GM19240 (cell line): ENCODE measurements around the gene CSTPP1.
"Not testable (repeated sequence)": the region's sequence is repeated elsewhere in the genome, so short reads cannot be mapped to it uniquely, and the experiment has no call there.

Experiments used
- DNase-seq: peaks from one replicate; pipeline ENCODE4 v3.0.0; 2011; ENCODE audit warnings: low spot score; ENCODE audit not compliant: insufficient read length

CSTPP1 gene

DNA sequence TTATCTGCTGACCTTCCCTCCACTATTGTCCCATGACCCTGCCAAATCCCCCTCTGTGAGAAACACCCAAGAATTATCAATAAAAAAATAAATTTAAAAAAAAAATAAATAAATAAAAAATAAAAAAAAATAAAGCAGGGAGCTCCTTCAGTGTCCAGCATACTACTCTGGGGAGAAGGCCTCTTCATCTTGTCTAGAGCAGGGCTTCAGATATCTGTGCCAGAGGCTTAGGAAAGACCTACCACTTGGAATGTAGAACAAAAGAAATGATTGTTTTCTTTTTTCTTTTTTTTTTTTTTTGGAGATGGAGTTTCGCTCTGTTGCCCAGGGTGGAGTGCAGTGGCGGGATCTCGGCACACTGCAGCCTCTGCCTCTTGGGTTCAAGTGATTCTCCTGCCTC, 161.7 kb downstream of the CSTPP1 start:
- DNase-seq: not testable (repeated sequence)

- DNase-seq: no peak
Measured at GRCh38 chr11:47099214-47099917, 162.8 kb downstream of the CSTPP1 start.

GRCh38 chr11:47099918-47100315, 163.4 kb downstream of the CSTPP1 start:
- DNase-seq: no peak

GRCh38 chr11:47101406-47101805, 164.8 kb downstream of the CSTPP1 start:
- no peak for DNase-seq

DNA sequence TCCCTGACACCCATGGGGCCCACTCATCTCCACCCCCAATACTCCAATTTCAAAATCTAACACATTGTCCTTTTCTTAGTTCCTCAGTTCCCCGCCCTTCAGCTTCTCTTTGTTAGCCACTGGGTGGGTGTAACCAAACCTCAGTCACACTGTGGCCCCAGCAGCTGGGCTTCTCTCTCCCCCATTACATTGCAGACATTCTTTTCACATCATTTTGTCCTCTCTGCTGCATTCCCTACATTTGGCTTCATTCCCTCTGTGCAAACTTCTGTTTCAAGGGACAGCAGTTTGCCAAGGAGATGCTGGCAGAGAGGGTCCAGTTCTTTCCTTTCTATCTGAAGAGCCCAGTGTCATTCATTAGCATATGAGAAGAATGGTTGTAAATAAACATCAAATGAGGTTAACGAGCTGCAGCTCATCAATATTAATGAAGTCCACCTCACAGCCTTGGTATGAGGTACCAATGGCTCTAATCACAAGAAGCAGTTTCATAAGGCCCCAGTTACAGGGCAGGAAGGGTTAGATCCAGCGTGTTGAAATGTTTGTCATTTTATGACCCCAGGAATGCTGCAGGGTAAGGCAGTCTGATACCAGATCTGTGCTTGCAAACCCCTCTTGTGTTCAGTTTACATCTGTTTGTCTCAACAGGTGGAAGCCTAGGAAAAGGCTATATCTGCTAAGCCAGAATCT, 167.8 kb downstream of the CSTPP1 start:
- DNase-seq: no peak

DNA sequence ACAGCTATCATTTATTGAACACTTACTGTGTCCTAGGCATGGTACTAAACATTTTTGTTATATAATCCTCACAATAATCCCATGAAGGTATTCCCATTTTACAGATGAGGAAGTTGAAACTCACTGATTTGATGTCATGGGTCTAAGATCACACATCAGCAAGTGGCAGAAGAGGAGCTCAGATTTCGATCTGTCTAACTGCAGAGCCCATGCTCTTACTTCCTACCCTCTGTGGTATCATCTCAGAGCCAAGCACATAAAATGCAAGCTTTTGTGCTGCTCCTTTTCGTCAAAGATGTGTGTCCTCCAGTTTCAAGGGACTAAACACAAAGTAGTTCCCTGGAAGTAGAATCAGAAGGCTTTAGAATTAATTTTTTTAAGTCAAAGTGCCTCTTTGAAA, 169.0 kb downstream of the CSTPP1 start:
- DNase-seq: no peak

- DNase-seq: no peak
Measured at GRCh38 chr11:47105974-47106373, 169.4 kb downstream of the CSTPP1 start.

DNA sequence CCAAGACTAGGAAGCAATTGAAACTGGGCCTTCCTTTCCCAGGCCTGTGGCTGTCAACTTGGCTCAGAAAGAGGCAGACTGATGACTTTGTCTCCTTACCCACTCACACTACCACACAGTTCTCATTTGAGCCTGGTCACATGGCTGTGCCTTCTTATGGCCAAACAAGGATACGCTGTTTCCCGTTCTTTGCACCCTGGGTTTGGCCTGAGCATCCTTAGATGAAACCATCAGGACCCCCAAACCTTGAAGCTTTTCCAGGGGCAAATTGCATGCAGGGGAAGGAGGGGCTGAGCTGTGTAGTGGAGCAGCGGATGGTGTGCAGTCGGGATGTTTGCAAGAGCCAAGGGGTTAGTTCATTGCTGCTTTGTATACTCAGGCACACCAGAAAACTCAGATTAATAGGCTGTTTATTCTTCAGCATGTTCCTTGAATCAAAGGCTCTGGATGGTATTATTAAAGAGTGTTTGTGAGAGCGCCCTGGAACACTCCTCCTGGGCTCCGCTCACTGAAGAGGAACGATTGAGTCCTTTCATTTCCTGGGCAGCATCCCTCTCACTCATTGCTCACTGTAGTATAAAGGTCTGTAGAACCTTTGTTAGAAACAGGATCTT, 170.3 kb downstream of the CSTPP1 start:
- DNase-seq: no peak

- no peak for DNase-seq
Measured at GRCh38 chr11:47107744-47108143, 171.2 kb downstream of the CSTPP1 start.

GRCh38 chr11:47108214-47108613, 171.7 kb downstream of the CSTPP1 start:
- DNase-seq: no peak

DNA sequence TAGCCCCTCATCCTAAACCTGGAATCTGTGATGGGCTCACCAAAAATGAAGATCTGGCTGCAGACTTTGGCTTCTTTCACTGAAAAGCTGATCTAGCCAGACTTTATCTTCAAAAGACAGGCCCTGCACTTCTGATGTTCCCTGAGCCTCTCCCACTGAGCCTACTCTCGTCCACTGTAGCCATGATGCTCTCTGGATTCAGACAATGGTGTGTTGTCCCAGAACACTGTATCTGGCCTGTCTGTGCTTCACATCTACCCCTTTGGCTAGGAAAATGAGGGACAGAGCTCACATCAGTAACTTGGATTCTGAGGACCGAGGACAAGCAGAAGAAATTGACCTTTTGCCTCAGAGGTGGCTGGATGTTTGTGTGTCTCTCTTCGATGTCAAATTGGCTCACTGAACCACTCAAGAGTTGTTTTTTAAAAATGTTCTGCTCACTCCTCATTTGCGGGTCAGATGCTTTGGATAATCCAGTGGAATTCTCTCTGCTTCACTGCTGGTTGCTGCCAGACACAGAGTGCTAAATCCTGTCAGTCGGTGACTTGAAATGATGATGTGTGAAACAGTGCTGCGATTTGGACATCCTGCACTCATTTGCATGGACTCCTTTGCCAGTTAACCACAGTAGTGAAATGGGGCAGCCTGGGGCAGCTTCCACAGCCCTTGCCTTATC, 172.6 kb downstream of the CSTPP1 start:
- DNase-seq: no peak

DNA sequence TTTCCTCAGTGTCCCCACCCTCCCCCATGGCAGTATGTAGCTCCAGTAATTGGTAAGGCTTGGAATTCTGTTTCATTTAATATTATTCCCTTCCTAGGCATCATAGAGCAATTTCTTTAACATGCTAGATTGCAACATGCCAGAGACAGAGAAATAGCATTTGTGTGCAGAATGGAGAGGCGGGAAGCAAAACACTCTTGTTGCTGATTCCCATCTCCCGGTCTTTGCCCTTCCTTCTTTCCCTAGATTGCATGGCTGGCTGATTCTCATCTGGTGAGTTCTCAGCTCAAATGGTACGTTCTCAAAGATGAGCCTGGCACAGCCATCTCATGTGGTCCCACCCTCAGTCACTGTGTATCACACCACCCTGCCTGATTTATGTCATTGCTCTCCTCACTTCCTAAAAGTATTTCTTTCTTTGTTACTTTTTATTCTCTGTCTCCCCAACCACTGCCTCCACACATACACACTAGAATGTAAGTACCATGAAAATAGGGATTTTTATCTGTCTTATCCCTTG, 173.2 kb downstream of the CSTPP1 start:
- DNase-seq: no peak

DNA sequence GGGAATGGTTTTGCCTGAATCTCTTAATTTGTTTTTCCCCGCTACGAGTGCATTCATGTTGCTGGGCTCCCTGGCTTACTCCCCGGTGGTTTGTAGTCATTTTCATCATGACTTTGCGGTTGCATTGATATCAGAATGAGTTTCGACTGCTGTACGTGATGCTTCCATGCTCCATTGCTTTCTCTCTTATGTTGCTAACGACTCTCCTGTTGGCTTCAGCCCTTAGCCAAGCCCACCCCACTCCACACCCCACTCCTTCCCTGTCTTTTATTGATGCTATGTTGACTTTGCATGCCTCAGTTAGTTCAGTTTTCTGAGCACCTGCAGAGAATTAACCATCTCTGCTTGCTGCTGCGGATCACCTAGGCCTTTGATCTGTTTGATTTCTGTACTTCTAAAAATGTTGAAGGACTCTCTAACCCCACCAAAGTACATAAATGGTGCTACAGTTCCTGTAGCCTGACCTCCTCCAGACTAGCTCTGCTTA, 174.8 kb downstream of the CSTPP1 start:
- DNase-seq: peak; percentile 29

GRCh38 chr11:47112941-47113340, 176.4 kb downstream of the CSTPP1 start:
- not testable (repeated sequence) for DNase-seq

DNA sequence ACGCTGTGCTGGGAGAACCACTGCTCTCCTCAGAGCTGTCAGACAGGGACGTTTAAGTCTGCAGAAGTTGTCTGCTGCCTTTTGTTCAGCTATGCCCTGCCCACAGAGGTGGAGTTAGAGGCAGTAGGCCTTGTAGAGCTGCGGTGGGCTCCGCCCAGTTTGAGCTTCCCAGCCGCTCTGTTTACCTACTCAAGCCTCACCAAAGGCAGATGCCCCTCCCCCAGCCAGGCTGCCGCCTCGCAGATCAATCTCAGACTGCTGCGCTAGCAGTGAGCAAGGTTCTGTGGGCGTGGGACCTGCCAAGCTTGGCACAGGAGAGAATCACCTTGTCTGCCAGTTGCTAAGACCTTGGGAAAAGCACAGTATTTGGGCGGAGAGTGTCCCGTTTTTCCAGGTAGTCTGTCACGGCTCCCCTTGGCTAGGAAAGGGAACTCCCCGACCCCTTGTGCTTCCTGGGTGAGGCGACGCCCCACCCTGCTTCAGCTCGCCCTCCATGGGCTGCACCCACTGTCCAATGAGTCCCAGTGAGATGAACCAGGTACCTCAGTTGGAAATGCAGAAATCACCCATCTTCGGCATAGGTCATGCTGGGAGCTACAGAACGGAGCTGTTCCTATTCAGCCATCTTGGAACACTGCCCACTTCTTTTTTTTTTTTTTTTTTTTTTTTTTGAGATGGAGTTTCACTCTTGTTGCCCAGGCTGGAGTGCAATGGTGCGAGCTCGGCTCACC, 182.6 kb downstream of the CSTPP1 start:
- not testable (repeated sequence) for DNase-seq

DNA sequence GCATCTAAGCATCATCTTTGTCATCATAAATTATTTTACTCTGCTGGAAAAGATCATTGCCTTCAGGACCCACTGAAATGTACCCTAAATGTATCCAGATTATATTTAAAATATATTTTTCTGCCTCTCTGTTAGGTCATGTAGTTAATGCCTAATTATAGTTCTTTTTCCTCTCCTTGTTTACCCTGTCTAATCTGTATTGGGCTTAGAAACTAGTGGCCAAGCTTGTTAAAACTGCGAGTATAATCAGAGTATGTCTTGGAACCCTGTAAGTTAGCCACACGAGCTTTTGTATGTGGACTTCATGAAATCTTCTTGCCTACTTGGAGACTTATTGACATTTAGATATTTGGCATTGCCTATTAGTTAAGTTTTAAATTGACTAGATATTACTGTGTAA, 184.5 kb downstream of the CSTPP1 start:
- DNase-seq: no peak

GRCh38 chr11:47121731-47122130, 185.2 kb downstream of the CSTPP1 start:
- DNase-seq: no peak

- DNase-seq: no peak
Measured at GRCh38 chr11:47123094-47123493, 186.5 kb downstream of the CSTPP1 start.

GRCh38 chr11:47124675-47125074, 188.1 kb downstream of the CSTPP1 start:
- no peak for DNase-seq

- no peak for DNase-seq
Measured at GRCh38 chr11:47125083-47125482, 188.5 kb downstream of the CSTPP1 start.

- DNase-seq: no peak
Measured at GRCh38 chr11:47127213-47127612, 190.7 kb downstream of the CSTPP1 start.
